HepG2 (cell line): ENCODE results near the gene TFB1M. TPM values are rescaled to one million over a fixed set of nuclear protein-coding genes. Genes with fewer than 3 reads are reported as not detected.
A peak's percentile ranks its signal among the peaks of the same experiment; 100 is the strongest.

Experiments used
- CREM ChIP-seq, 2 experiments: sonication (generic) in 1 of 2; formaldehyde crosslinking in 1 of 2; IDR thresholded peaks; 2 replicates each; pipeline versions ENCODE4 v1.4.0 to v1.6.1; 2016 to 2020; ENCODE audit warnings: antibody characterized with exemption in 1 of 2, mild to moderate bottlenecking in 1 of 2, missing genetic modification reagents in 1 of 2
- HNF4A ChIP-seq: sonication (generic); formaldehyde crosslinking; IDR thresholded peaks from 2 replicates; pipeline ENCODE4 v1.4.0; 2020; ENCODE audit warnings: missing genetic modification reagents
- KMT2A ChIP-seq: sonication (generic); formaldehyde crosslinking; IDR thresholded peaks from 2 replicates; pipeline ENCODE4 v1.4.0; 2020; ENCODE audit warnings: missing genetic modification reagents
- MAZ ChIP-seq, 2 experiments: sonication (generic) in 1 of 2; formaldehyde crosslinking in 1 of 2; IDR thresholded peaks; 2 replicates each; pipeline versions ENCODE4 v1.5.0 to v1.6.1; 2012 to 2020; ENCODE audit warnings: low read depth in 2 of 2, mild to moderate bottlenecking in 2 of 2, borderline replicate concordance in 1 of 2, improper control_type of control experiment in 1 of 2, low read length in 1 of 2, missing genetic modification reagents in 1 of 2, moderate library complexity in 1 of 2
- RFX1 ChIP-seq: fragments of 450-650 bp; IDR thresholded peaks from 2 replicates; pipeline ENCODE4 v1.6.1; 2017
- SPEN ChIP-seq: sonication (generic); formaldehyde crosslinking; IDR thresholded peaks from 2 replicates; pipeline ENCODE4 v1.5.1; 2020; ENCODE audit warnings: low read depth, mild to moderate bottlenecking, missing genetic modification reagents
- ZFP82 ChIP-seq: sonication (generic); formaldehyde crosslinking; IDR thresholded peaks from 2 replicates; pipeline ENCODE4 v1.5.1; 2020; ENCODE audit warnings: mild to moderate bottlenecking, missing genetic modification reagents, borderline replicate concordance
- ZNF292 ChIP-seq: sonication (generic); formaldehyde crosslinking; IDR thresholded peaks from 2 replicates; pipeline ENCODE4 v1.8.1; 2022; ENCODE audit warnings: mild to moderate bottlenecking, low read depth, missing genetic modification reagents, borderline replicate concordance
- ZNF329 ChIP-seq: sonication (generic); formaldehyde crosslinking; IDR thresholded peaks from 2 replicates; pipeline ENCODE4 v1.9.0; 2021; ENCODE audit warnings: low read depth, mild to moderate bottlenecking, missing genetic modification reagents
- ZNF34 ChIP-seq: sonication (generic); formaldehyde crosslinking; IDR thresholded peaks from 2 replicates; pipeline ENCODE4 v1.4.0; 2020; ENCODE audit warnings: mild to moderate bottlenecking, missing genetic modification reagents, borderline replicate concordance
- ZNF350 ChIP-seq: sonication (generic); formaldehyde crosslinking; IDR thresholded peaks from 2 replicates; pipeline ENCODE4 v1.4.0; 2020; ENCODE audit warnings: mild to moderate bottlenecking, low read depth, missing genetic modification reagents, borderline replicate concordance
- ZNF446 ChIP-seq: sonication (generic); formaldehyde crosslinking; IDR thresholded peaks from 2 replicates; pipeline ENCODE4 v1.5.0; 2020; ENCODE audit warnings: mild to moderate bottlenecking, missing genetic modification reagents
- ZNF570 ChIP-seq: sonication (generic); formaldehyde crosslinking; IDR thresholded peaks from 2 replicates; pipeline ENCODE4 v1.4.0; 2020; ENCODE audit warnings: mild to moderate bottlenecking, missing genetic modification reagents, borderline replicate concordance
- ZNF782 ChIP-seq: sonication (generic); formaldehyde crosslinking; IDR thresholded peaks from 2 replicates; pipeline ENCODE4 v1.4.0; 2020; ENCODE audit warnings: missing genetic modification reagents, mild to moderate bottlenecking, borderline replicate concordance
- ZNF83 ChIP-seq: sonication (generic); formaldehyde crosslinking; IDR thresholded peaks from 2 replicates; pipeline ENCODE4 v1.4.0; 2020; ENCODE audit warnings: missing genetic modification reagents, mild to moderate bottlenecking, borderline replicate concordance
- ZNF891 ChIP-seq: sonication (generic); formaldehyde crosslinking; IDR thresholded peaks from 2 replicates; pipeline ENCODE4 v1.5.0; 2020; ENCODE audit warnings: mild to moderate bottlenecking, missing genetic modification reagents
- polyA plus RNA-seq, 8 experiments: library from polyadenylated mRNA; depleted of rRNA in 3 of 8; stranded (reverse) in 7 of 8; unstranded in 1 of 8; fragments of >200 nt; fragmentation: Illumina TruSeq in 4 of 8; extraction: Trizol in 4 of 8; gene quantifications; 2 replicates each; pipeline versions ENCODE4 v1.2.1 to v1.2.3, GENCODE V29; 2011 to 2016; ENCODE audit warnings: low read depth in 4 of 8, missing spikeins in 1 of 8, mixed read lengths in 1 of 8; ENCODE audit not compliant: insufficient read depth in 1 of 8
- total RNA-seq, 5 experiments: library from RNA; depleted of rRNA; stranded (reverse); fragments of >200 nt; fragmentation: Illumina TruSeq; extraction: Trizol; gene quantifications; 2 replicates each; pipeline ENCODE4 v1.2.3, GENCODE V29; 2016; ENCODE audit warnings: low read depth in 1 of 5
- TF ChIP-seq, protein P1 (sequence below): sonication (generic); formaldehyde crosslinking; IDR thresholded peaks from 2 replicates; pipeline ENCODE4 v1.4.0; 2020; ENCODE audit warnings: missing genetic modification reagents
- TF ChIP-seq, protein P2 (sequence below): sonication (generic); formaldehyde crosslinking; IDR thresholded peaks from 2 replicates; pipeline ENCODE4 v1.5.1; 2020; ENCODE audit warnings: mild to moderate bottlenecking, missing genetic modification reagents

The TFB1M gene
- total and polyA plus RNA-seq, 2 of the 13 experiments (the other 11 are each of a cell fraction or from before 2014, with no cell fraction given): 91.4 to 122 TPM

DNA sequence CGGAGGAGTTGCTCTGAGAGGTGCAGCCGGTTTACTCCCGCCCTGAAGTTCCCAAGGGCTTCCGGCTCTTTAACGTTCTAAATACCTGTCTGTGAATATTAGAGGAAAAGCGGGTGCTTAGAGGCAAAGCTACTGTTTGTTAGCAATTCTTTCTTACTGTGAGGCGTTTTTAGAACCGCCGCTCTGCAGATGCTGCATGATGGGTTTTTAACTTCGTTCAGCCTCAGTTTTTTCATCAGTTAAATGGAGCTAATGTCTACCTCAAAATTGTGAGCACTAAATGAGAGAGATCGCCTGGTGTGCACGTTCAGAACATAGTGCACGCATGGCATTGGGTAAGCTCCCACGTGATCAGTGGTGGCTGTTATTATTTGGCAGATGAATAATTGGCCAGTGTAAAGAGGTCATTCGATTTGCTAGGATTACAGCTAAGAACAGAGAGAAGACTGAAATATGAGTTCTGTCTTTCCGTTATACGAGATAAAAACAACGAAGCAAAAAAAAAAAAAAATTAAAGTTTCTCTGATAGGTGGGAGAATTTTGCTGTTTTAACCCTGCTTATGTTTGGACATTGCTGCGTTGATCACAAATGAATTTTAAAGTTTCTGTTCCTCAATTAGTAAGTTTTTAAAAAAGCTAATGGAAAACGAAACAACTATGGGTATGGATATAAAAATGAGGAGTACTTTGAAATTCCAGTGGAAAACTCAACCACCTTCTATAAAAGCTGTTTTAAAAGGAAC, 660 bp upstream of the TFB1M start (continued):
- TF ChIP-seq CREM (IDR thresholded peaks at IDR 0.05) (peak; percentile 53; the same call in 1 of the 2 replicates), CREM (CRISPR knock-in tag; IDR thresholded peaks at IDR 0.05) (no peak), ZNF891 (no peak), ZNF446 (CRISPR knock-in tag) (no peak), MAZ (IDR thresholded peaks at IDR 0.05; ENCODE audit: borderline replicate concordance, low read depth, low read length) (no peak; the same call in 1 of the 2 replicates), MAZ (CRISPR knock-in tag; IDR thresholded peaks at IDR 0.05; ENCODE audit: low read depth) (peak; percentile 13; the same call in 1 of the 2 replicates), ZNF83 (CRISPR knock-in tag) (no peak; the same call in 1 of the 2 replicates), ZFP82 (CRISPR knock-in tag) (no peak; the same call in 1 of the 2 replicates), SPEN (CRISPR knock-in tag) (no peak; the same call in 1 of the 2 replicates), HNF4A (CRISPR knock-in tag) (peak; percentile 61), KMT2A (CRISPR knock-in tag) (no peak; the same call in 1 of the 2 replicates), ZNF570 (CRISPR knock-in tag) (no peak), ZNF350 (CRISPR knock-in tag) (no peak), ZNF292 (CRISPR knock-in tag) (no peak; the same call in 1 of the 2 replicates), RFX1 (no peak), ZNF329 (CRISPR knock-in tag) (peak; percentile 64), ZNF782 (CRISPR knock-in tag) (no peak), ZNF34 (no peak)
- TF ChIP-seq, protein P1, sequence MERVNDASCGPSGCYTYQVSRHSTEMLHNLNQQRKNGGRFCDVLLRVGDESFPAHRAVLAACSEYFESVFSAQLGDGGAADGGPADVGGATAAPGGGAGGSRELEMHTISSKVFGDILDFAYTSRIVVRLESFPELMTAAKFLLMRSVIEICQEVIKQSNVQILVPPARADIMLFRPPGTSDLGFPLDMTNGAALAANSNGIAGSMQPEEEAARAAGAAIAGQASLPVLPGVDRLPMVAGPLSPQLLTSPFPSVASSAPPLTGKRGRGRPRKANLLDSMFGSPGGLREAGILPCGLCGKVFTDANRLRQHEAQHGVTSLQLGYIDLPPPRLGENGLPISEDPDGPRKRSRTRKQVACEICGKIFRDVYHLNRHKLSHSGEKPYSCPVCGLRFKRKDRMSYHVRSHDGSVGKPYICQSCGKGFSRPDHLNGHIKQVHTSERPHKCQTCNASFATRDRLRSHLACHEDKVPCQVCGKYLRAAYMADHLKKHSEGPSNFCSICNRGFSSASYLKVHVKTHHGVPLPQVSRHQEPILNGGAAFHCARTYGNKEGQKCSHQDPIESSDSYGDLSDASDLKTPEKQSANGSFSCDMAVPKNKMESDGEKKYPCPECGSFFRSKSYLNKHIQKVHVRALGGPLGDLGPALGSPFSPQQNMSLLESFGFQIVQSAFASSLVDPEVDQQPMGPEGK (CRISPR knock-in tag): no peak
- TF ChIP-seq, protein P2, sequence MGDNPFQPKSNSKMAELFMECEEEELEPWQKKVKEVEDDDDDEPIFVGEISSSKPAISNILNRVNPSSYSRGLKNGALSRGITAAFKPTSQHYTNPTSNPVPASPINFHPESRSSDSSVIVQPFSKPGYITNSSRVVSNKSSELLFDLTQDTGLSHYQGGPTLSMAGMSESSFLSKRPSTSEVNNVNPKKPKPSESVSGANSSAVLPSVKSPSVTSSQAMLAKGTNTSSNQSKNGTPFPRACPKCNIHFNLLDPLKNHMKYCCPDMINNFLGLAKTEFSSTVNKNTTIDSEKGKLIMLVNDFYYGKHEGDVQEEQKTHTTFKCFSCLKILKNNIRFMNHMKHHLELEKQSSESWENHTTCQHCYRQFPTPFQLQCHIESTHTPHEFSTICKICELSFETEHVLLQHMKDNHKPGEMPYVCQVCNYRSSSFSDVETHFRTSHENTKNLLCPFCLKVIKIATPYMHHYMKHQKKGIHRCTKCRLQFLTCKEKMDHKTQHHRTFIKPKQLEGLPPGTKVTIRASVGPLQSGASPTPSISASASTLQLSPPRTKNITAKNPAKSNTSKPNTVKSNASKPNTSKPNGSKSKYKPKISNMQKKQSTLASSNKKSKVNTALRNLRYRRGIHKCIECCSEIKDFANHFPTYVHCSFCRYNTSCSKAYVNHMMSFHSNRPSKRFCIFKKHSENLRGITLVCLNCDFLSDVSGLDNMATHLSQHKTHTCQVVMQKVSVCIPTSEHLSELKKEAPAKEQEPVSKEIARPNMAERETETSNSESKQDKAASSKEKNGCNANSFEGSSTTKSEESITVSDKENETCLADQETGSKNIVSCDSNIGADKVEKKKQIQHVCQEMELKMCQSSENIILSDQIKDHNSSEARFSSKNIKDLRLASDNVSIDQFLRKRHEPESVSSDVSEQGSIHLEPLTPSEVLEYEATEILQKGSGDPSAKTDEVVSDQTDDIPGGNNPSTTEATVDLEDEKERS (CRISPR knock-in tag): no peak
